KMS-11 (cell line): ENCODE results near the gene MAP1LC3A.
A peak's percentile ranks its signal among the peaks of the same experiment; 100 is the strongest.

Source experiments
- H2AFZ ChIP-seq: fragments of 200-600 bp; sonication (generic); 2 replicates; pipeline ENCODE4 v1.6.1; 2016; ENCODE audit warnings: antibody characterized with exemption, mixed run types, low read depth
- H3K27ac ChIP-seq: fragments of 200-600 bp; sonication (generic); 2 replicates; pipeline ENCODE4 v1.6.1; 2016; ENCODE audit warnings: mild to moderate bottlenecking, mixed run types
- H3K27me3 ChIP-seq: fragments of 200-600 bp; sonication (generic); 2 replicates; pipeline ENCODE4 v1.6.1; 2017; ENCODE audit warnings: mild to moderate bottlenecking, low read depth, mixed run types, moderate library complexity; ENCODE audit not compliant: insufficient read depth
- H3K36me3 ChIP-seq: fragments of 200-600 bp; sonication (generic); 2 replicates; pipeline ENCODE4 v1.6.1; 2017; ENCODE audit warnings: mild to moderate bottlenecking, mixed run types; ENCODE audit not compliant: insufficient read depth
- H3K4me1 ChIP-seq: fragments of 200-600 bp; sonication (generic); 2 replicates; pipeline ENCODE4 v1.6.1; 2016; ENCODE audit warnings: mild to moderate bottlenecking, low read depth, mixed run types; ENCODE audit not compliant: poor library complexity, severe bottlenecking
- H3K4me2 ChIP-seq: fragments of 200-600 bp; sonication (generic); 2 replicates; pipeline ENCODE4 v1.7.0; 2016; ENCODE audit warnings: mild to moderate bottlenecking, mixed run types
- H3K4me3 ChIP-seq: fragments of 200-600 bp; sonication (generic); IDR thresholded peaks from 2 replicates; pipeline ENCODE4 v1.6.1; 2017; ENCODE audit warnings: low read depth, low read length, mixed read lengths; ENCODE audit not compliant: insufficient read depth
- H3K79me2 ChIP-seq: fragments of 200-600 bp; sonication (generic); 2 replicates; pipeline ENCODE4 v1.6.1; 2016; ENCODE audit warnings: low read depth, mixed run types; ENCODE audit not compliant: insufficient read depth
- H3K9ac ChIP-seq: fragments of 200-600 bp; sonication (generic); 2 replicates; pipeline ENCODE4 v1.6.1; 2016; ENCODE audit warnings: mild to moderate bottlenecking, mixed run types
- H4K20me1 ChIP-seq: fragments of 200-600 bp; sonication (generic); 2 replicates; pipeline ENCODE4 v1.6.1; 2016; ENCODE audit warnings: mild to moderate bottlenecking, mixed run types; ENCODE audit not compliant: insufficient read depth
- TF ChIP-seq, protein P1 (sequence below): fragments of 200-600 bp; sonication (generic); conservative IDR thresholded peaks from 2 replicates; pipeline ENCODE4 v1.6.1; 2017; ENCODE audit warnings: low read depth, mild to moderate bottlenecking, antibody characterized with exemption, low read length, moderate library complexity, mixed read lengths

The MAP1LC3A gene

DNA sequence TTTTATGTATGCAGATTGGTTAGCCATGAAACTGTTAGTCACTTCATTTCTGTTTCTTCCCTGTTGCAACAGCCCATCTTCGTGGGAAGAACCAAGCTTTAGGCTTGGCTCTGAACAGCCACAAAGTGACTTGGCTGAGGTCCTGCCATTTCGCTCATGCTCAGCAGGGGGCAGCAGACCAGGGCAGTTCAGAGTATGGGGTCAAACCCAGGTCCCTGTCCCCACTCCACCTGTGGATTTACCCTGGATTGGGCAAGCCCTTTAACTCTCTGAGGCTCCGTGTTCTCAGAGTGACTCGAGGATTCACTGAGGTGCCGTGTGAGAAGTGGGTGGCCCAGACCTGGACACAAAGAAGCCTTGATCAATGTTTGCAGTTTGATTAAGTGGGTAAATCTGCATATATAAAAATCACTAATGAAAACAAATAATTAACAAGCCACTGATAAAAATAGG is 19.8 kb upstream of the MAP1LC3A start:
- H3K27ac ChIP-seq: no peak overlapping the region
- H3K4me1 ChIP-seq: peaks cover 5% of the 10 kb centered on the region
- H3K27me3 ChIP-seq: no peaks in the 10 kb centered on the region
- TF ChIP-seq, protein P1, sequence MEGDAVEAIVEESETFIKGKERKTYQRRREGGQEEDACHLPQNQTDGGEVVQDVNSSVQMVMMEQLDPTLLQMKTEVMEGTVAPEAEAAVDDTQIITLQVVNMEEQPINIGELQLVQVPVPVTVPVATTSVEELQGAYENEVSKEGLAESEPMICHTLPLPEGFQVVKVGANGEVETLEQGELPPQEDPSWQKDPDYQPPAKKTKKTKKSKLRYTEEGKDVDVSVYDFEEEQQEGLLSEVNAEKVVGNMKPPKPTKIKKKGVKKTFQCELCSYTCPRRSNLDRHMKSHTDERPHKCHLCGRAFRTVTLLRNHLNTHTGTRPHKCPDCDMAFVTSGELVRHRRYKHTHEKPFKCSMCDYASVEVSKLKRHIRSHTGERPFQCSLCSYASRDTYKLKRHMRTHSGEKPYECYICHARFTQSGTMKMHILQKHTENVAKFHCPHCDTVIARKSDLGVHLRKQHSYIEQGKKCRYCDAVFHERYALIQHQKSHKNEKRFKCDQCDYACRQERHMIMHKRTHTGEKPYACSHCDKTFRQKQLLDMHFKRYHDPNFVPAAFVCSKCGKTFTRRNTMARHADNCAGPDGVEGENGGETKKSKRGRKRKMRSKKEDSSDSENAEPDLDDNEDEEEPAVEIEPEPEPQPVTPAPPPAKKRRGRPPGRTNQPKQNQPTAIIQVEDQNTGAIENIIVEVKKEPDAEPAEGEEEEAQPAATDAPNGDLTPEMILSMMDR: peak; percentile 97
- H3K4me3 ChIP-seq: no peak overlapping the region
- H3K36me3 ChIP-seq: peaks cover 5% of the 10 kb centered on the region; the same call in 1 of the 2 replicates
- no peak overlapping the region for H3K4me2 ChIP-seq
- H4K20me1 ChIP-seq: no peaks in the 10 kb centered on the region
- H3K79me2 ChIP-seq: no peaks in the 10 kb centered on the region
- no peak overlapping the region for H2AFZ ChIP-seq
- H3K9ac ChIP-seq: no peak overlapping the region

DNA sequence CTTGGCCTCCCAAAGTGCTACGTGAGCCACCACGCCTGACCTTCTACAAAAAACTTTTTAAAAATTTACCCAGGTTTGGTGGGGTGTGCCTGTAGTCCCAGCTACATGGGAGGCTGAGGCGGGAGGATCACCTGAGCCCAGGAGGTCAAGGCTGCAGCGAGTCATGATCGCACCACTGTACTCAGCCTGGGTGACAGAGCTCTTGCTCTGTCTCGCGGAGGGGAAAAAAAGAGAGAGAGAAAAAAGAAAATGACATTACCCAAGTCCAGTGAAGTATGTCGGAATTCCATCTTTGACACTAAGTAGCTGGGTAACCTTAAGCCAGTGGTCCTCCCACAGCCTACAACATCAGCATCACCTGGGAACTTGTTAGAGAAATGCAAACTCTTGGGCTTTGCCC is 18.8 kb upstream of the MAP1LC3A start:
- Histone ChIP-seq H3K4me2 (no peak overlapping the region), H4K20me1 (no peaks in the 10 kb centered on the region), H2AFZ (no peak overlapping the region), H3K4me3 (no peak overlapping the region), H3K27me3 (no peaks in the 10 kb centered on the region), H3K36me3 (no peaks in the 10 kb centered on the region; the same call in 1 of the 2 replicates), H3K9ac (no peak overlapping the region), H3K79me2 (no peaks in the 10 kb centered on the region), H3K27ac (no peak overlapping the region), H3K4me1 (peaks cover 5% of the 10 kb centered on the region)
- TF ChIP-seq, protein P1: no peak

GRCh38 chr20:34540596-34541263 is 17.8 kb upstream of the MAP1LC3A start:
- H2AFZ ChIP-seq: no peak overlapping the region
- H3K4me2 ChIP-seq: no peak overlapping the region
- no peak overlapping the region for H3K9ac ChIP-seq
- TF ChIP-seq, protein P1: no peak
- H3K36me3 ChIP-seq: no peaks in the 10 kb centered on the region
- H4K20me1 ChIP-seq: no peaks in the 10 kb centered on the region
- no peaks in the 10 kb centered on the region for H3K27me3 ChIP-seq
- no peak overlapping the region for H3K27ac ChIP-seq
- peaks cover 5% of the 10 kb centered on the region for H3K4me1 ChIP-seq
- H3K79me2 ChIP-seq: no peaks in the 10 kb centered on the region
- no peak overlapping the region for H3K4me3 ChIP-seq

DNA sequence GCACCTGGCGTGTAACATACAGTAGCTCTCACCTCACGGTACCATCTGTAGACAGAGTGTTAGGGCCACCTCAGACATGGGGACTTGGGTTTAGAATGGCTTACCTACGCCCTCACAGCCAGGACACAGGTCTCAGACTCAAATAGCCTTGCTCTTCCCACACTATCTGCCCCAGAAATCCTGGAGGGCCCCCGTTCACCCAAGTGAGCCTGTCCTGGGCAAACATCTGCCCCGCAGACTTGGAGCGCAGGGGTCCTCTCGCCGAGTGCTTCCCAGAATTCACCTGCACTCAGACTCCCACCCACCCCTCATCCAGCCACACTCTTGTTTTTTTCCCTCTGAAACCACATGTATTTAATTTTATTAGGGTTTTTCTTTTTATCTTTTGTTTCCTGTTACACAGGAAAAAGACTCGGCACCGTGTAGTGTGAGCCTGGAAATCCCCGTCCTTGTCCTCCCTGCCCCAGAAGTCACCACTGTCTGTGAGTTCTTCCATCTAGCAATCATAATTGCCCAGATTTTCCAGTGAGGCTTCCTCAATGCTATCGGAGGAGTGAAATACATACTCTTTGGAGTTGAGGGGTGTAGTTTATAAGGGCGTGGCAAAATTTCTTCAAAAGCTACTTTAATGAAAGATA is 17.1 kb upstream of the MAP1LC3A start:
- Histone ChIP-seq H3K27ac (no peak overlapping the region), H3K79me2 (no peaks in the 10 kb centered on the region), H3K36me3 (no peaks in the 10 kb centered on the region), H2AFZ (no peak overlapping the region), H3K27me3 (no peaks in the 10 kb centered on the region), H4K20me1 (no peaks in the 10 kb centered on the region), H3K9ac (no peak overlapping the region), H3K4me3 (no peak overlapping the region), H3K4me1 (peaks cover 5% of the 10 kb centered on the region), H3K4me2 (no peak overlapping the region)
- TF ChIP-seq, protein P1: no peak
